Neural cell (in vitro differentiated cells): ENCODE data around the gene S100B.

Experiments used
- EP300 ChIP-seq: fragments of 450-650 bp; conservative IDR thresholded peaks from 2 replicates; pipeline ENCODE4 v1.6.1; 2014; ENCODE audit warnings: antibody characterized with exemption, mild to moderate bottlenecking, moderate library complexity; ENCODE audit not compliant: poor library complexity, severe bottlenecking
- EZH2 ChIP-seq: fragments of 200-600, 300-800 bp; shearing (Covaris generic), sonication (generic); IDR thresholded peaks from 2 replicates; pipeline ENCODE4 v1.6.1; 2014; ENCODE audit warnings: antibody characterized with exemption, low read length, borderline replicate concordance, mild to moderate bottlenecking; ENCODE audit not compliant: insufficient read depth, poor library complexity, severe bottlenecking
- POLR2AphosphoS5 ChIP-seq: IDR thresholded peaks from 2 replicates; pipeline ENCODE4 v1.6.1; 2012
- TF ChIP-seq, protein P1 (sequence below): fragments of 450-650 bp; IDR thresholded peaks from 2 replicates; pipeline ENCODE4 v1.5.1; 2014; ENCODE audit warnings: antibody characterized with exemption, mild to moderate bottlenecking, moderate library complexity; ENCODE audit not compliant: poor library complexity, severe bottlenecking

DNA sequence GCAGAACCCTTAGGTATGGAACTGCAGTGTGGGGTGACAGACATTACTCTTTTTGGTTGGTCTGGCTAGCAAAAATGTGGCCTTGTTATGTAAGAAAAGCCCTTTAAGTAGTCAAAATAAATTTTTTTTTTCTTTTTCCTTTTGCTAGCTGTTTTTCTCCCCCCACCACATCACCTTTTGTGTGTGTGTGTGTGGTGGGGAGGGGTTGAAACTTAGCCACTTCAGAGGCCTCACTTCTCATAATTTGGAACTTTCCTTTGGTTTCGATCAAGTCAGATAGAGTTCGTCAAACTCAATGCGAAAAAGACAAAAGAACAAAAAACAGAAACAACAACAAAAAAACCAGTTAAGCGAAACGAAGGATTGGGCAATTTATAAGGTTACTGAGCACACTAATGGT, 28.7 kb upstream of the S100B start:
- TF ChIP-seq, protein P1, sequence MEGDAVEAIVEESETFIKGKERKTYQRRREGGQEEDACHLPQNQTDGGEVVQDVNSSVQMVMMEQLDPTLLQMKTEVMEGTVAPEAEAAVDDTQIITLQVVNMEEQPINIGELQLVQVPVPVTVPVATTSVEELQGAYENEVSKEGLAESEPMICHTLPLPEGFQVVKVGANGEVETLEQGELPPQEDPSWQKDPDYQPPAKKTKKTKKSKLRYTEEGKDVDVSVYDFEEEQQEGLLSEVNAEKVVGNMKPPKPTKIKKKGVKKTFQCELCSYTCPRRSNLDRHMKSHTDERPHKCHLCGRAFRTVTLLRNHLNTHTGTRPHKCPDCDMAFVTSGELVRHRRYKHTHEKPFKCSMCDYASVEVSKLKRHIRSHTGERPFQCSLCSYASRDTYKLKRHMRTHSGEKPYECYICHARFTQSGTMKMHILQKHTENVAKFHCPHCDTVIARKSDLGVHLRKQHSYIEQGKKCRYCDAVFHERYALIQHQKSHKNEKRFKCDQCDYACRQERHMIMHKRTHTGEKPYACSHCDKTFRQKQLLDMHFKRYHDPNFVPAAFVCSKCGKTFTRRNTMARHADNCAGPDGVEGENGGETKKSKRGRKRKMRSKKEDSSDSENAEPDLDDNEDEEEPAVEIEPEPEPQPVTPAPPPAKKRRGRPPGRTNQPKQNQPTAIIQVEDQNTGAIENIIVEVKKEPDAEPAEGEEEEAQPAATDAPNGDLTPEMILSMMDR, result no peak
- no peak for TF ChIP-seq EP300
- TF ChIP-seq POLR2AphosphoS5, result no peak
- TF ChIP-seq EZH2, result no peak
